ENCODE measurements around the gene RNF144A.

Gene RNF144A

GRCh38 chr2:7077660-7078267, 160.6 kb downstream of the RNF144A start:
- no peak for DNase-seq

- no peak for DNase-seq
Measured at GRCh38 chr2:7083580-7084509, 166.6 kb downstream of the RNF144A start.

- DNase-seq: no peak
Measured at GRCh38 chr2:7084601-7085000, 167.4 kb downstream of the RNF144A start.

- no peak for DNase-seq
Measured at GRCh38 chr2:7089284-7089683, 172.1 kb downstream of the RNF144A start.

GRCh38 chr2:7089898-7090510, 172.8 kb downstream of the RNF144A start:
- DNase-seq: no peak

- no peak for DNase-seq
Measured at GRCh38 chr2:7093376-7093775, 176.2 kb downstream of the RNF144A start.

All from amygdala (tissue), 56 donors.